NCI-H146 treated with DMSO at 0.1 percent for 48 hours (cell line): ENCODE data around the gene PNMA6E.
"Not testable (repeated sequence)": the region's sequence is repeated elsewhere in the genome, so short reads cannot be mapped to it uniquely, and the experiment has no call there.

Experiments
- DNase-seq: peaks from one replicate; lab custom pipeline; 2025; ENCODE audit not compliant: unreplicated experiment; lab: John Stamatoyannopoulos, UW

Gene PNMA6E

GRCh38 chrX:153386097-153386496, 15.1 kb downstream of the PNMA6E start:
- no peak for DNase-seq

- not testable (repeated sequence) for DNase-seq
Observed at GRCh38 chrX:153384973-153385372, 16.2 kb downstream of the PNMA6E start.

- DNase-seq: no peak
Observed at GRCh38 chrX:153384390-153384789, 16.8 kb downstream of the PNMA6E start.

GRCh38 chrX:153382563-153383482, 18.3 kb downstream of the PNMA6E start:
- no peak for DNase-seq

- DNase-seq: peak; percentile 41
Observed at GRCh38 chrX:153381684-153382532, 19.2 kb downstream of the PNMA6E start.

- no peak for DNase-seq
Observed at GRCh38 chrX:153380691-153381090, 20.5 kb downstream of the PNMA6E start.

- DNase-seq: no peak
Observed at GRCh38 chrX:153379971-153380581, 21.1 kb downstream of the PNMA6E start.

GRCh38 chrX:153379508-153379907, 21.6 kb downstream of the PNMA6E start:
- DNase-seq: no peak

- DNase-seq: no peak
Observed at GRCh38 chrX:153378607-153379006, 22.5 kb downstream of the PNMA6E start.

GRCh38 chrX:153377727-153378126, 23.4 kb downstream of the PNMA6E start:
- DNase-seq: no peak

GRCh38 chrX:153375571-153375970, 25.6 kb downstream of the PNMA6E start:
- DNase-seq: no peak

- DNase-seq: no peak
Observed at GRCh38 chrX:153374426-153374825, 26.7 kb downstream of the PNMA6E start.

- no peak for DNase-seq
Observed at GRCh38 chrX:153372949-153373348, 28.2 kb downstream of the PNMA6E start.

- DNase-seq: no peak
Observed at GRCh38 chrX:153371256-153371655, 29.9 kb downstream of the PNMA6E start.

GRCh38 chrX:153370293-153371055, 30.7 kb downstream of the PNMA6E start:
- DNase-seq: no peak

- DNase-seq: no peak
Observed at GRCh38 chrX:153366878-153367538, 34.1 kb downstream of the PNMA6E start.

- DNase-seq: no peak
Observed at GRCh38 chrX:153366119-153366518, 35.0 kb downstream of the PNMA6E start.

GRCh38 chrX:153365670-153366069, 35.5 kb downstream of the PNMA6E start:
- DNase-seq: no peak

GRCh38 chrX:153361781-153362397, 39.3 kb downstream of the PNMA6E start:
- no peak for DNase-seq

- no peak for DNase-seq
Observed at GRCh38 chrX:153357877-153358276, 43.3 kb downstream of the PNMA6E start.
